Calu3 (cell line): ENCODE data around the gene ZNF143. TPM values are rescaled to one million over a fixed set of nuclear protein-coding genes. Genes with fewer than 3 reads are reported as not detected.

ENCODE experiments used
- Bru-seq: library from RNA; stranded (reverse); fragments of 400-500 nt; gene quantifications from one replicate; lab custom pipeline; 2021; lab: Mats Ljungman, UMichigan
- BruChase-seq, 2 experiments: library from RNA; stranded (reverse); fragments of 400-500 nt; gene quantifications; one replicate each; lab custom pipeline; 2021; lab: Mats Ljungman, UMichigan
- BruUV-seq: library from RNA; stranded (reverse); fragments of 400-500 nt; replicated peaks from 2 replicates; lab custom pipeline; 2021; lab: Mats Ljungman, UMichigan
- CTCF ChIA-PET: fragments of 300-600 bp; sonication (Branson Sonifier 250); formaldehyde crosslinking; loops from one replicate; lab custom pipeline; 2022; ENCODE audit warnings: antibody characterized with exemption; lab: Charles Lee
- DNase-seq: peaks from one replicate; pipeline ENCODE4 v3.0.0; 2022
- H3K27ac Mint-ChIP-seq: one replicate; pipeline ENCODE4 v1.8.0; 2022; ENCODE audit warnings: mixed read lengths; ENCODE audit not compliant: unreplicated experiment
- H3K27me3 Mint-ChIP-seq: one replicate; pipeline ENCODE4 v1.8.0; 2022; ENCODE audit warnings: mixed read lengths; ENCODE audit not compliant: unreplicated experiment
- H3K36me3 Mint-ChIP-seq: one replicate; pipeline ENCODE4 v1.8.0; 2022; ENCODE audit warnings: mild to moderate bottlenecking, moderate library complexity, mixed read lengths; ENCODE audit not compliant: insufficient read depth, unreplicated experiment
- H3K4me1 Mint-ChIP-seq: one replicate; pipeline ENCODE4 v1.8.0; 2022; ENCODE audit warnings: mild to moderate bottlenecking, low read depth, mixed read lengths; ENCODE audit not compliant: unreplicated experiment
- H3K4me3 Mint-ChIP-seq: one replicate; pipeline ENCODE4 v1.8.0; 2022; ENCODE audit warnings: mild to moderate bottlenecking, low read depth, moderate library complexity, mixed read lengths; ENCODE audit not compliant: unreplicated experiment
- H3K9me3 Mint-ChIP-seq: one replicate; pipeline ENCODE4 v1.8.0; 2022; ENCODE audit warnings: low read depth, mixed read lengths; ENCODE audit not compliant: unreplicated experiment
- intact Hi-C: fragments of 100-400 bp; cut with micrococcal nuclease; formaldehyde crosslinking; loops from one replicate; pipeline ENCODE4 v1.10.0; 2022; ENCODE audit not compliant: unreplicated experiment
- long read RNA-seq: library from polyadenylated mRNA; stranded (forward); transcript quantifications from one replicate; pipeline ENCODE4 v2.0.0, GENCODE V29; 2022
- total RNA-seq: library from RNA; stranded (reverse); gene quantifications from 2 replicates; pipeline ENCODE4 v1.2.3, GENCODE V29; 2022
- TF ChIP-seq, protein P1 (sequence below): fragments of 200-600 bp; IDR thresholded peaks from one replicate; pipeline ENCODE4 v1.8.0; 2022; ENCODE audit warnings: antibody characterized with exemption; ENCODE audit not compliant: unreplicated experiment

ZNF143 gene
- total RNA-seq (20.4 and 28.7 TPM in 2 replicates), Bru-seq, nascent RNA (percentile 69 among the genes with signal in this experiment), BruChase-seq, experiment 1, labeled RNA remaining after a 6-hour chase (percentile 60 among the genes with signal in this experiment), BruChase-seq, experiment 2, labeled RNA remaining after a 2-hour chase (percentile 61 among the genes with signal in this experiment)
- long read RNA-seq, transcript ZNF143-203 (16 exons, 2,947 nt) = major isoform, 12 of 18 reads
- long read RNA-seq, partial matches to known transcripts = 0 of 18 reads
- long read RNA-seq, other reads (novel, unspliced or antisense) = 3 of 18 reads

DNA sequence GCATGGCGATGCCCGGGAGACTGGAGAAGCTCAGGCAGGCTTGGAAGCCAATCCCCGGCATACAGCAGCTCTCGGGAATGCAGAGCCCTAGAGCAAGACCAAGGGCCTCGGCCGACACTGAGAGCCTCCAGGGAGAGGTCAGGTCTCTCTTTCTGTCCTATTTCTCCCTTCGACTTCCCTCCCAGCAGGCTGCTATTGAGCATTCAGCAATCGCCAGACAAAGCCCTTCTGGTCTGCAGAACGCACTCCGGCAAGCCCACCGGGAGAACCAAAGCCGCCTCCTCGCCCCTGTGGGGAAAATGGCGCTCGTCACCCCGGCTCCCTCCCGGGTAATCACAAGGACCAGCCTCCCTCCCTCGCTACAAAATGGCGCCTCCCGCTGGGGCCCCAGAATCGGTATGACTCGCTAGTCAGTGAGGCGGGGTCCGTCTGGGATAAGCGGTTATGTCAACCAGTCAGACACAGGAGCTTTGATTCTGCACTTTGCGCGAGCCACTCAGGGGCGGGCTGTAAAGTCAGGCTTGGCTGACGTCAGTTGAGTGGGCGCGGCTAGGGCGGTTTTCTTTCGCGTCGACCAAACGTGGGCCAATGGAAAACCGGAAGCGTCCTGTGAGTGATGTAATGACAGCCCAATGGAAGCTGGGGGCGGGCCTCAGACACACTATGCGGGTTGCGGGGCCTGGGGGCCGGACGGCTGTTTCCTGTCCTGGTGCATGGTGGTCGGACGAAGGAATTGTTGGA lies at the start of gene ZNF143:
Gene ZNF143, plus strand, starts transcription at position 691 of the 741 bp plus-strand sequence. CDS start 10,297 bp downstream, outside the sequence.
- Mint-ChIP-seq H3K36me3 (peaks cover 44% of the 10 kb centered on the region), H3K27me3 (no peaks in the 10 kb centered on the region), H3K4me3 (peak within 1 kb of the TSS; percentile 98), H3K4me1 (peaks cover 13% of the 10 kb centered on the region), H3K9me3 (no peaks in the 10 kb centered on the region), H3K27ac (peak within 1 kb of the TSS; percentile 100)
- DNase-seq = peak; percentile 99
- TF ChIP-seq, protein P1, sequence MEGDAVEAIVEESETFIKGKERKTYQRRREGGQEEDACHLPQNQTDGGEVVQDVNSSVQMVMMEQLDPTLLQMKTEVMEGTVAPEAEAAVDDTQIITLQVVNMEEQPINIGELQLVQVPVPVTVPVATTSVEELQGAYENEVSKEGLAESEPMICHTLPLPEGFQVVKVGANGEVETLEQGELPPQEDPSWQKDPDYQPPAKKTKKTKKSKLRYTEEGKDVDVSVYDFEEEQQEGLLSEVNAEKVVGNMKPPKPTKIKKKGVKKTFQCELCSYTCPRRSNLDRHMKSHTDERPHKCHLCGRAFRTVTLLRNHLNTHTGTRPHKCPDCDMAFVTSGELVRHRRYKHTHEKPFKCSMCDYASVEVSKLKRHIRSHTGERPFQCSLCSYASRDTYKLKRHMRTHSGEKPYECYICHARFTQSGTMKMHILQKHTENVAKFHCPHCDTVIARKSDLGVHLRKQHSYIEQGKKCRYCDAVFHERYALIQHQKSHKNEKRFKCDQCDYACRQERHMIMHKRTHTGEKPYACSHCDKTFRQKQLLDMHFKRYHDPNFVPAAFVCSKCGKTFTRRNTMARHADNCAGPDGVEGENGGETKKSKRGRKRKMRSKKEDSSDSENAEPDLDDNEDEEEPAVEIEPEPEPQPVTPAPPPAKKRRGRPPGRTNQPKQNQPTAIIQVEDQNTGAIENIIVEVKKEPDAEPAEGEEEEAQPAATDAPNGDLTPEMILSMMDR = no peak
- intact Hi-C loops = loop anchor here (2.0 to 5.0 kb wide), 2 partner anchors 52 to 110 kb away; no protein-coding TSS in a partner anchor
- CTCF ChIA-PET = interaction anchor here (0.5 to 1.8 kb wide), 7 partner anchors 10 to 232 kb away, joined by 3 to 6 read pairs (median 4); no protein-coding TSS in a partner anchor
- no TSS peak for BruUV-seq

DNA sequence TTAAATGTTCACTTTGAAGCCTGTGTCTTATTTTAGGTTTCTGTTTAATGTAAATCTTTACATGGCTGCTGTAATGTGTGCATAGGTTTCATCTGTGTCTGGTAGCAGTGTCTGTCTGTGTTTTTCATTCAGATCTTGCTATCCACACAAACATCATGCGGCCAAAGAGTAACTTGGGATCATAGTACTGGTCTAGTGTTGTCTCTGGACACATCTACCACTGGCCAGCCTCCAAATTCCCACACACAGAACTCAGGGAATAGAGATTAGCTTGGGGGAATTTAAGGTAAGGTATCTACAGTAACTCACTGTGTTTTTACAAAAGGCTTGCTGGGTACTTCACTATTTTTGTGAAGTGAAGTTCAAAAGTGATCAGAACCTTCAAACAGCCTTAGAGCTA lies 32.1 kb upstream of the ZNF143 start:
- no peak overlapping the region for H3K27ac Mint-ChIP-seq

DNA sequence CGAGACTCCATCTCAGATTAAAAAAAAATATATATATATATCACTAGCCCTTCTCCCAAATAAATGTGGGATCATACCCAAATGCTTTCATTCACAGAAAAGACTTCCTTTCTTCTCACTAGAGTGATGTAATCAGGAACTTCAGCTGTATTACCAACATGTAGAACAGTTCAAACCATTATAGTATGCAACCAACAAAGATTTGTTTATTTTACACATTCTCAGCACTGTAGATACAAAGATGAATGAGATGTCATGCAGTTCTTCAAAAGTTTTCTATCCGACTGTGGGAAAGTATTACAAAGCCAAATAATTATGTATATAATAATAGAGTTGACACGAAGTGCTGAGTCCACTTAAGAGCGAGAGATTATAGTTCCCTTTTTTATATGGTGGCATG lies 22.2 kb upstream of the ZNF143 start:
- no peak overlapping the region for H3K4me3 Mint-ChIP-seq
- TF ChIP-seq, protein P1 = no peak
- CTCF ChIA-PET = no interaction called here
- no TSS peak for BruUV-seq
- H3K36me3 Mint-ChIP-seq = peaks cover 49% of the 10 kb centered on the region
- no peak for DNase-seq
- H3K4me1 Mint-ChIP-seq = no peaks in the 10 kb centered on the region
- no peaks in the 10 kb centered on the region for H3K27me3 Mint-ChIP-seq
- H3K9me3 Mint-ChIP-seq = no peaks in the 10 kb centered on the region
- intact Hi-C loops = no loop called here
- H3K27ac Mint-ChIP-seq = no peak overlapping the region

More for the DNA sequence above, 32.1 kb upstream of the ZNF143 start:
- Mint-ChIP-seq H3K9me3 (no peaks in the 10 kb centered on the region), H3K27me3 (no peaks in the 10 kb centered on the region), H3K4me3 (no peak overlapping the region), H3K4me1 (no peaks in the 10 kb centered on the region), H3K36me3 (peaks cover 39% of the 10 kb centered on the region)
- DNase-seq = no peak
- intact Hi-C loops = no loop called here
- TF ChIP-seq, protein P1 = no peak
- no TSS peak for BruUV-seq
- CTCF ChIA-PET = interaction anchor here (0.5 kb wide), 1 partner anchor 20 kb away, joined by 4 read pairs; no protein-coding TSS in a partner anchor

DNA sequence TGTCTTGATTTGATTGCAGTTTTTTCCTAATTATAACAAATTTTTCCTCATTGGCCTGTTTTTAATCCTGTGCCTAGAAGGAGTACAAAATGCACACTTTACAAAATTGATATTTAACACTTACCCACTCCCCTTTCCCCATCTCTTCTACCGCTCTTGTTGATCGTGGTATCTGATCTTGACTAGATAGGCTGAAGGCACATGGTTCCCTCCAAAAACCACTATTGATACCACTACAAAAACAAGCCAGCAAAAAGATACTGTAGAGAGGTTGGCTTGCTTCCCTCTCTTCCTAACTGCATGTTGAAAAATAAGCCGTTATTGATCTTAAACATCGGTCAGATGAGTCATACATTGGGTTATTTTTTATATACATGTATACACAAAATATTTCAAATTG lies 14.6 kb upstream of the ZNF143 start:
- CTCF ChIA-PET = no interaction called here
- TF ChIP-seq, protein P1 = no peak
- no peaks in the 10 kb centered on the region for H3K27me3 Mint-ChIP-seq
- no peaks in the 10 kb centered on the region for H3K4me1 Mint-ChIP-seq
- H3K27ac Mint-ChIP-seq = no peak overlapping the region
- intact Hi-C loops = no loop called here
- no TSS peak for BruUV-seq
- no peak overlapping the region for H3K4me3 Mint-ChIP-seq
- H3K9me3 Mint-ChIP-seq = no peaks in the 10 kb centered on the region
- H3K36me3 Mint-ChIP-seq = peaks cover 34% of the 10 kb centered on the region
- no peak for DNase-seq
